ENCODE measurements around the gene IRX5. TPM values are rescaled to one million over a fixed set of nuclear protein-coding genes. Genes with fewer than 3 reads are reported as not detected.

The IRX5 gene
- total and polyA plus RNA-seq, 2 donors (not counting 1 experiment from before 2014, with no cell fraction given) = 0.05 to 0.17 TPM

GRCh38 chr16:54952195-54952594, 21.5 kb downstream of the IRX5 start:
- H2AFZ ChIP-seq (ENCODE audit: low read length) = no peak overlapping the region
- no peak overlapping the region for H3K9ac ChIP-seq (ENCODE audit: insufficient read depth, low read length)
- no peak overlapping the region for H3K27ac ChIP-seq (ENCODE audit: insufficient read depth, low read length)
- H4K20me1 ChIP-seq (ENCODE audit: control insufficient read depth, extremely low read depth, insufficient read depth, low read length) = no peaks in the 10 kb centered on the region
- H3K4me2 ChIP-seq (ENCODE audit: extremely low read depth, insufficient read depth, low read length) = no peak overlapping the region
- H3K4me3 ChIP-seq (replicated peaks in 1 of 4; ENCODE audit: control extremely low read depth in 1 of 4, insufficient read depth in 1 of 4, low read depth in 3 of 4, low read length in 4 of 4) = no peak overlapping the region
- H3K79me2 ChIP-seq (ENCODE audit: control insufficient read depth, insufficient read depth, low read length) = no peaks in the 10 kb centered on the region
- TF ChIP-seq EZH2 (IDR thresholded peaks at IDR 0.05; ENCODE audit: low read length, missing control alignments) = no peak
- TF ChIP-seq CTCF (conservative IDR thresholded peaks at IDR 0.05 in 1 of 2, IDR thresholded peaks at IDR 0.05 in 1 of 2; ENCODE audit: low read depth in 1 of 2, low read length in 2 of 2) = no peak
- H3K36me3 ChIP-seq (ENCODE audit: control insufficient read depth, insufficient read depth, low read length) = no peaks in the 10 kb centered on the region
- H3K27me3 ChIP-seq (ENCODE audit: control insufficient read depth, insufficient read depth, low read length) = no peaks in the 10 kb centered on the region
- no peaks in the 10 kb centered on the region for H3K9me3 ChIP-seq (ENCODE audit: control insufficient read depth, insufficient read depth, low read depth, low read length)
- no peaks in the 10 kb centered on the region for H3K4me1 ChIP-seq (ENCODE audit: control insufficient read depth, extremely low read depth, insufficient read depth, low read length)
- peak in 1 of 2 donors; percentile 3 for DNase-seq (ENCODE audit: low read depth in 2 of 2)

- no peak overlapping the region for H2AFZ ChIP-seq (ENCODE audit: low read length)
Measured at GRCh38 chr16:54953461-54953860, 22.8 kb downstream of the IRX5 start.

GRCh38 chr16:54954220-54954619, 23.6 kb downstream of the IRX5 start:
- H3K27me3 ChIP-seq (ENCODE audit: control insufficient read depth, insufficient read depth, low read length) = no peaks in the 10 kb centered on the region
- H4K20me1 ChIP-seq (ENCODE audit: control insufficient read depth, extremely low read depth, insufficient read depth, low read length) = no peaks in the 10 kb centered on the region
- no peaks in the 10 kb centered on the region for H3K4me1 ChIP-seq (ENCODE audit: control insufficient read depth, extremely low read depth, insufficient read depth, low read length)
- no peak overlapping the region for H3K4me3 ChIP-seq (replicated peaks in 1 of 4; ENCODE audit: control extremely low read depth in 1 of 4, insufficient read depth in 1 of 4, low read depth in 3 of 4, low read length in 4 of 4)
- H3K9me3 ChIP-seq (ENCODE audit: control insufficient read depth, insufficient read depth, low read depth, low read length) = no peaks in the 10 kb centered on the region
- no peak overlapping the region for H2AFZ ChIP-seq (ENCODE audit: low read length)
- no peak for TF ChIP-seq EZH2 (IDR thresholded peaks at IDR 0.05; ENCODE audit: low read length, missing control alignments)
- no peak for TF ChIP-seq CTCF (conservative IDR thresholded peaks at IDR 0.05 in 1 of 2, IDR thresholded peaks at IDR 0.05 in 1 of 2; ENCODE audit: low read depth in 1 of 2, low read length in 2 of 2)
- no peak overlapping the region for H3K9ac ChIP-seq (ENCODE audit: insufficient read depth, low read length)
- H3K36me3 ChIP-seq (ENCODE audit: control insufficient read depth, insufficient read depth, low read length) = no peaks in the 10 kb centered on the region
- no peak overlapping the region for H3K4me2 ChIP-seq (ENCODE audit: extremely low read depth, insufficient read depth, low read length)
- no peaks in the 10 kb centered on the region for H3K79me2 ChIP-seq (ENCODE audit: control insufficient read depth, insufficient read depth, low read length)
- no peak for DNase-seq (ENCODE audit: low read depth in 2 of 2)
- H3K27ac ChIP-seq (ENCODE audit: insufficient read depth, low read length) = no peak overlapping the region

More at GRCh38 chr16:54953461-54953860, 22.8 kb downstream of the IRX5 start:
- no peak overlapping the region for H3K4me3 ChIP-seq (replicated peaks in 1 of 4; ENCODE audit: control extremely low read depth in 1 of 4, insufficient read depth in 1 of 4, low read depth in 3 of 4, low read length in 4 of 4)
- no peaks in the 10 kb centered on the region for H4K20me1 ChIP-seq (ENCODE audit: control insufficient read depth, extremely low read depth, insufficient read depth, low read length)
- no peaks in the 10 kb centered on the region for H3K9me3 ChIP-seq (ENCODE audit: control insufficient read depth, insufficient read depth, low read depth, low read length)
- H3K79me2 ChIP-seq (ENCODE audit: control insufficient read depth, insufficient read depth, low read length) = no peaks in the 10 kb centered on the region
- H3K36me3 ChIP-seq (ENCODE audit: control insufficient read depth, insufficient read depth, low read length) = no peaks in the 10 kb centered on the region
- H3K27me3 ChIP-seq (ENCODE audit: control insufficient read depth, insufficient read depth, low read length) = no peaks in the 10 kb centered on the region
- no peak for DNase-seq (ENCODE audit: low read depth in 2 of 2)
- no peak overlapping the region for H3K4me2 ChIP-seq (ENCODE audit: extremely low read depth, insufficient read depth, low read length)
- H3K4me1 ChIP-seq (ENCODE audit: control insufficient read depth, extremely low read depth, insufficient read depth, low read length) = no peaks in the 10 kb centered on the region
- no peak overlapping the region for H3K9ac ChIP-seq (ENCODE audit: insufficient read depth, low read length)
- TF ChIP-seq EZH2 (IDR thresholded peaks at IDR 0.05; ENCODE audit: low read length, missing control alignments) = no peak
- TF ChIP-seq CTCF (conservative IDR thresholded peaks at IDR 0.05 in 1 of 2, IDR thresholded peaks at IDR 0.05 in 1 of 2; ENCODE audit: low read depth in 1 of 2, low read length in 2 of 2) = no peak
- H3K27ac ChIP-seq (ENCODE audit: insufficient read depth, low read length) = no peak overlapping the region
